Measurements from ENCODE around the gene INHA.

INHA gene

GRCh38 chr2:219575566-219576504, 3.7 kb downstream of the INHA start:
- DNase-seq = no peak

GRCh38 chr2:219576505-219577388, 4.6 kb downstream of the INHA start:
- DNase-seq = no peak

- peak; percentile 77 for DNase-seq
Observed at GRCh38 chr2:219578811-219579613, 6.9 kb downstream of the INHA start.

GRCh38 chr2:219581346-219581745, 9.2 kb downstream of the INHA start:
- no peak for DNase-seq

GRCh38 chr2:219591091-219591490, 19.0 kb downstream of the INHA start:
- DNase-seq = no peak

GRCh38 chr2:219592736-219593135, 20.6 kb downstream of the INHA start:
- no peak for DNase-seq

- no peak for DNase-seq
Observed at GRCh38 chr2:219593154-219593553, 21.0 kb downstream of the INHA start.

GRCh38 chr2:219595256-219595655, 23.1 kb downstream of the INHA start:
- peak; percentile 83 for DNase-seq

- no peak for DNase-seq
Observed at GRCh38 chr2:219596954-219597551, 24.9 kb downstream of the INHA start.

- DNase-seq = peak; percentile 99
Observed at GRCh38 chr2:219597552-219598307, 25.6 kb downstream of the INHA start, which contains the start of gene STK11IP. TSS of gene STK11IP (plus strand) at chr2:219597857. CDS start at chr2:219598120, 263 bp downstream.

GRCh38 chr2:219598308-219599078, 26.4 kb downstream of the INHA start:
- peak; percentile 21 for DNase-seq

GRCh38 chr2:219603771-219604170, 31.7 kb downstream of the INHA start:
- DNase-seq = peak; percentile 50

- DNase-seq = no peak
Observed at GRCh38 chr2:219605607-219605954, 33.5 kb downstream of the INHA start.

GRCh38 chr2:219607931-219608330, 35.8 kb downstream of the INHA start:
- DNase-seq = no peak

GRCh38 chr2:219608399-219608964, 36.4 kb downstream of the INHA start:
- no peak for DNase-seq

GRCh38 chr2:219609149-219609750, 37.1 kb downstream of the INHA start:
- DNase-seq = no peak

- DNase-seq = no peak
Observed at GRCh38 chr2:219611306-219611705, 39.2 kb downstream of the INHA start.

GRCh38 chr2:219611866-219612576, 39.9 kb downstream of the INHA start:
- peak; percentile 25 for DNase-seq

GRCh38 chr2:219612577-219613286, 40.6 kb downstream of the INHA start:
- DNase-seq = peak; percentile 44
